HUES6 (cell line): Measurements from ENCODE around the gene RORB.

Source experiments
- H3K27ac ChIP-seq: 2 replicates; pipeline ENCODE4 v1.7.0; 2013; ENCODE audit warnings: low read depth, mild to moderate bottlenecking, low read length, inconsistent platforms
- H3K27me3 ChIP-seq: 2 replicates; pipeline ENCODE4 v1.6.1; 2013; ENCODE audit warnings: low read length; ENCODE audit not compliant: control insufficient read depth, insufficient read depth
- H3K36me3 ChIP-seq: 2 replicates; pipeline ENCODE4 v1.6.1; 2013; ENCODE audit warnings: low read length; ENCODE audit not compliant: control insufficient read depth, insufficient read depth
- H3K4me1 ChIP-seq: 2 replicates; pipeline ENCODE4 v1.6.1; 2013; ENCODE audit warnings: low read length; ENCODE audit not compliant: control insufficient read depth, insufficient read depth
- H3K4me3 ChIP-seq: 2 replicates; pipeline ENCODE4 v1.5.1; 2013; ENCODE audit warnings: low read depth, low read length
- H3K9ac ChIP-seq: one replicate; pipeline ENCODE4 v1.6.1; 2013; ENCODE audit warnings: mild to moderate bottlenecking, low read length
- H3K9me3 ChIP-seq: 2 replicates; pipeline ENCODE4 v1.6.1; 2013; ENCODE audit warnings: low read depth, low read length; ENCODE audit not compliant: control insufficient read depth, insufficient read depth

RORB gene

DNA sequence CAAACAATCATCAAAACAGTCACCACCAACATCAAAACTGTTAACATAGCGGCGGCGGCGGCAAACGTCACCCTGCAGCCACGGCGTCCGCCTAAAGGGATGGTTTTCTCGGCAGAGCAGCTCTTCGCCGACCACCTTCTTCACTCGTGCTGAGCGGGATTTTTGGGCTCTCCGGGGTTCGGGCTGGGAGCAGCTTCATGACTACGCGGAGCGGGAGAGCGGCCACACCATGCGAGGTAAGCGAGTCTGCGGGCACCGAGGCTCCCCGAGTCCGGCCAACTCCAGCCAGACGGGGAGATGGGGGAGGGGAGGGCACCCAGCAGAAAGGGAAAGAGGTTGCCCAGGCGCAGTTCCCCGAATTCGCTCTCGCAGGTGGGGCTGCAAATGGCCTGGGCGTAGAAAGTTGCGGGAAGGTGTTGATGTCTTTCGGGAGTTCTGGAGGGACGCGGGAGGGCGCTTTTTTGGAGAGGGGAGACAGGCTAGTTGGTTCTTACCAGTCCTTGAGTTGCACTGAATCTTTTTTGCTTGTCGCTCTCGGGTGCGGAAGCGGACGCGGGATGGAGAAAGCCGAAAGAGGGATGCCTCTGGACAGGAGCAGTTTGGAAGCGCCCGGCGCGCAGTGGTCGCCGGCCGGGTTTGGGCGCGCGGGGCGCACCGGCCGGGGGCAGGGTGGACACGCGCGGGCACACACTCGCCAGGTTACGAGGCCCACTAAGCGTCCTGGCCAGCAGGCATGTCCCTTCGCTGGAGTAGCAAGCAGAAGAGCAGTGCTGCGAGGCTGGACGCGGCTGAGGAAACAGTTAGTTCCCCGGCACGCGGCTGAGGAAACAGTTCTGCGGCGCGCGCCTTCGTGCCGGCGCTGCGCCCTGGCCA, 849 bp downstream of the RORB start:
- peak overlapping the region; percentile 83 for H3K4me3 ChIP-seq
- no peak overlapping the region for H3K27ac ChIP-seq
- peaks cover 68% of the 10 kb centered on the region for H3K27me3 ChIP-seq
- H3K4me1 ChIP-seq: peaks cover 35% of the 10 kb centered on the region
- H3K9ac ChIP-seq: peak overlapping the region; percentile 5
- no peaks in the 10 kb centered on the region for H3K9me3 ChIP-seq
- H3K36me3 ChIP-seq: no peaks in the 10 kb centered on the region

DNA sequence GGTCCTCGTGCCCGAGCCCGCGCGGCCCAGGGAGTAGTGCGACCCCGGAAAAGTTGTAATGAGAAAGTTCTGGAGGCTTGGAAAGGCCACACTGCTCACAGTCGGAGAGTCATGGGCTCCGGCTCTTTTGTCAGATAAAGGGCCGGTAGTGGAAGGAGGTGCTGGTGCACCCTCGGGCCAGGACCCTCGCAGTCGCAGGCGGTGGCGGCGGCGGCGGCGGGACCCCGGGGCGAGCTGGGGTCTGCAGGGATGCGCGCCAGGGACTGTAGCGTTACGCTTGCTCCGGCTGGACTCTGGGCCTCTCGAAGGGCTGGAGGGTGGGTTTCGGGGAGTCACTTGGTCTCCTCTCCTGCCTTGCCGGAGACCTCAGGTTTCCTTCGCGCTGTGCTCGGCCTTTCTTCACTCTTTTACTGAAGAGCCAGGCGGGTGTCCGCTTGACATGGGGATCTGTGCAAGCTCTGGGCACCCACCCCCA, 1.5 kb downstream of the RORB start:
- H3K4me1 ChIP-seq: peaks cover 32% of the 10 kb centered on the region
- H3K27me3 ChIP-seq: peaks cover 71% of the 10 kb centered on the region
- H3K9ac ChIP-seq: peak overlapping the region; percentile 5
- no peaks in the 10 kb centered on the region for H3K9me3 ChIP-seq
- H3K4me3 ChIP-seq: peak overlapping the region; percentile 83
- no peaks in the 10 kb centered on the region for H3K36me3 ChIP-seq
- H3K27ac ChIP-seq: no peak overlapping the region

DNA sequence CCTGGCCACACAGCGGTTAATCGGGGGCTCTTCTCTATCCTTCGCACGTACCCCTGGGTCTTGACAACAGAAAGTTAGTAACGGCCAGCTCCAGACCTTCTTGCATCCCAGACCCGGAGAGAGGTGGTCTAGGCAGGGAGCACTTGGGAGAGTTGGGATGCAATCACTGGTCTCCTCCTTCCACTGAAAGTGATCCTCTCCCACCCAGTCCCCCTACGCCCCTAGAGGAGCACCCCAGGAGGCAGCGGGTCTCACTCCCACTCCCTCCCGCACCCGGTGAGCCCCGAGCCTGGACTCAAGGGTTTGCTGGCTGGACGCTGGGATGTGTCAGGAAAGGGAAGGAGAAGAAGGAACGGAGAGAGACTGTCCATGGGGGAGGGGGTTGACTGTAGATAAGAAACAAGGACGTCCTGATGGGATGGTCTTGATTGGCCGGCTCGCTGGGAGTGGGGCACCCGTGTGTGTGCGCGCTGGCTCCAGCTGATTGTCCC, 2.0 kb downstream of the RORB start:
- H3K36me3 ChIP-seq: no peaks in the 10 kb centered on the region
- H3K9ac ChIP-seq: no peak overlapping the region
- H3K4me1 ChIP-seq: peaks cover 27% of the 10 kb centered on the region
- H3K27ac ChIP-seq: no peak overlapping the region
- H3K4me3 ChIP-seq: peak overlapping the region; percentile 83
- H3K9me3 ChIP-seq: no peaks in the 10 kb centered on the region
- H3K27me3 ChIP-seq: peaks cover 71% of the 10 kb centered on the region

DNA sequence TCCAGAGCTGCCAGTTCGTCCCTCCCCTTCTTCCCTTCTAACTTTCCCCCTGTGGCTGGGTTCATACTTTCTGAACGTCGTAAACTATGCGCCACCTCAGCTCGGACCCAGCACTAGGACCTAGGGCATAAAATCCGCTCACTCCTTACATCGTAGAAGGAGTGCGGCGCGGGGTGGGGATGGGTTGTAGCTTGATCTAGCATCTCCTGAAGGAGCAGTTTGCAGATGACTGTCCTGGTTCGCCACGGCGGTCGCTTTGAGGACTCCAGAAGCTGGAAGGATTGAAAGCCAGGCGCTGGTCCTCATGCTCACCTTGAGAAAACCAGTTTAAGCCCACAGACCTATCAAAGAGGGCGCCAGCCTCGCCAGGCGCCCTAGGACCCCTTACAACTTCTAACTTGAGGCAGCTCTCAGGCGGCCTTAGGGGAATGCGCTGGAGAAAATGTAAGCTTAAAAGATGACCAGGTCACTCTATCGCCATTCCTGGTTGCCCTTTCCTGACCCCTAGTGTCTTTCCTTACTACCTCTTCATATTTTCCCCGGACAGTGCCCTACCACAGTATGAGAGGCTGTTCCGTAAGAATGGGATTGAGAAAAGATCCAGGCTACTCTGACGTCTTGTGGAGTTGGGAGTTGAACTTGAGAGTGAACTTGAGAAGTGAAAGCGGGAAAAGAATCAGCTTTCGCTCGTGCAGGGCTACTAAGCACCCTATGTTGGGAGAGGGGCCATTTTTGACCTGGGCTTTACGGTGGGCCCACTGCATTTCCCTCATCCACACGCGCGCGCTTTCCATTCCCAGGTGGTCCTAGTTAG, 2.8 kb downstream of the RORB start:
- Histone ChIP-seq H3K36me3 (no peaks in the 10 kb centered on the region), H3K4me1 (peaks cover 21% of the 10 kb centered on the region), H3K27ac (no peak overlapping the region), H3K4me3 (peak overlapping the region; percentile 83), H3K9ac (no peak overlapping the region), H3K9me3 (no peaks in the 10 kb centered on the region), H3K27me3 (peaks cover 71% of the 10 kb centered on the region)

DNA sequence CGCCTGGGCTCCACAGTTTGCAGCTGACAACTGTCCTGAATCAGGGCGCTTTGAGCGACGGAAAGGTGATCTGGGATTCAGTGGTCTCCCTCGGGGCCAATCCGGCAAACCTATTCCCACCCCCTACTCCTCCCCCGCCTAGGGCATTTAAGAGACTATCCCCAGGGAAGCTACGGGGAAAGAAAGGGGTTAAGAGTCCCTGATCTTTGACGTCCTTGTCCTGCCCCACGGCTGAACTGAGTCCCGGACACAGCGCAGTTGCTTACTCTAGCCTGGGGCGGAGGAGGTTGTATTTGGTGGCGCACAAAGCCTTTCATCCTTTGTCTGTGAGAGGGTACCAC, 3.4 kb downstream of the RORB start:
- Histone ChIP-seq H3K4me1 (peaks cover 21% of the 10 kb centered on the region), H3K4me3 (peak overlapping the region; percentile 83), H3K9ac (no peak overlapping the region), H3K27me3 (peaks cover 70% of the 10 kb centered on the region), H3K36me3 (no peaks in the 10 kb centered on the region), H3K9me3 (no peaks in the 10 kb centered on the region), H3K27ac (no peak overlapping the region)

DNA sequence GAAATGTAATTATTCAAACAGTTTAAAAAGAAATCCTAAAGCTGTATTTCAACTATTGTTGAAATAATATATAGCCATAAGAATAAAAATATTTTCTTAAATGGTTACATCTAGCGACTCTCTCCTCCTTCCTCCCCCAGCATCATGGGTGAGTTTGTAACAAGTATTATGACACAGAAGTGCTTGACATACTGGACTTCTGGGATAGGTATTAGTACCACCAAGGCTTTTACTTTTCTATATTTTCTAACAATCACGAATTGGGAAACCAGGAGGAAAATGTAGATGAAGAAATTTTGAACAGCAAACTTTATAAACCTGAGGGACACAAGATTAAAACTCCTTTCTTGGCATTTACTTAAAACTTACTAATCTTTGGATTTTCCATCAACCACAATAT, 4.4 kb downstream of the RORB start:
- no peak overlapping the region for H3K9ac ChIP-seq
- no peaks in the 10 kb centered on the region for H3K36me3 ChIP-seq
- no peak overlapping the region for H3K27ac ChIP-seq
- peaks cover 59% of the 10 kb centered on the region for H3K27me3 ChIP-seq
- H3K4me3 ChIP-seq: no peak overlapping the region; the same call in 1 of the 2 replicates
- H3K9me3 ChIP-seq: no peaks in the 10 kb centered on the region
- peaks cover 15% of the 10 kb centered on the region for H3K4me1 ChIP-seq

DNA sequence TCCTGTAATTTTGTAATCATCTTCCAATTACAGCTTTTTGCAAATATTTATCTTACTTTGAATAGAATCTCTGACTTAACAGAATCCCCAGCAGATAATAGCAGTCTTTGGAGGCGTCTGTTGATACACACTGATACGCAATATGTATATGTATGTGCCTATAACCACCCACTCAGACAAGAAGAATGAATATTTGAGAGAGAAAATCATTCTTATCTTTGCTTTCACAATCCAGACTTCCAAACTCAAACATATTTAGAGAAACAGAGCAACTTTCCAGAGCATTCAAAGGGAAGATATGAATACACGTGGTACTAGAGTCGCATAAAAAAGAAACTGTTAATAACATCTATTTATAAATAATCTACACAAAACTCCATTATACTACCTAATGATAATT, 6.1 kb downstream of the RORB start:
- H3K4me3 ChIP-seq: no peak overlapping the region
- H3K4me1 ChIP-seq: peaks cover 15% of the 10 kb centered on the region
- no peak overlapping the region for H3K27ac ChIP-seq
- no peaks in the 10 kb centered on the region for H3K36me3 ChIP-seq
- no peak overlapping the region for H3K9ac ChIP-seq
- H3K27me3 ChIP-seq: peaks cover 45% of the 10 kb centered on the region
- H3K9me3 ChIP-seq: no peaks in the 10 kb centered on the region

DNA sequence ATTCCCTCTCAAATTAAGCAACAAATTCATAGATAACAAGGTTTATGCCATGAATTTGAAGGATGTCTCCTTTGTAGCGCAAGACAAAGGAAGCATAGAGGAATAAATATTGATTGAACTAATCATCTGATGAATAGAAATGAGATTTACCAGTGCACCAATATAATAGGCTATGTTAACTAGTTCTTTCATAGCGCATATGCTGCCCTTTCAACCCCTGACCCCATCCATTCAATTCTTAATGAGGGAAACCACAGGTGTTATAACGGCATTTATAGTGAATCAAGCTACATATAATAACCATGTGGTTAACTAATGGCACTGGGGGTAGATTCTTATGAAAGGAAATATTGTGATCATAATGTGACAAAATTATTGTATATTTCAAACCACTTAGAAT, 6.5 kb downstream of the RORB start:
- H3K4me3 ChIP-seq: no peak overlapping the region
- H3K36me3 ChIP-seq: no peaks in the 10 kb centered on the region
- no peak overlapping the region for H3K27ac ChIP-seq

DNA sequence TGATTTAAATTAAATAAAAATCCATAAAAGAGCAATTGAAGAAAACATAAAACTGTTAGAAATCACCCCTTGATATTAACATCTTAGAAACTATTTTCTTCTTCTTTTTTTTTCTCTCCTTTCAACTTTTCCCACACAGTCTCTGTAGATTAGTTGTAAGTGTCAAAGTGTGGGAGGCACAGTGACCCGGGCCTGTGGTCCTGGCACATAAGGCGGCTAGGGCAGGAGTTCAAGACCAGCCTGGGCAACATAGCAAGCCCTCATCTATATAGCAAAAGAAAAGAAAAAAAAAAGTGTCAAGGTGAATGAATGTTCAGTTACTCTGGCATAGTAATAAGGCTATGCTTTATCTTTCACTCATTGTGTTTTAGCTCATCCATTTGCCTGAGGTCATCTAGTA, 14.2 kb downstream of the RORB start:
- no peaks in the 10 kb centered on the region for H3K9me3 ChIP-seq
- H3K27me3 ChIP-seq: no peaks in the 10 kb centered on the region
- no peaks in the 10 kb centered on the region for H3K36me3 ChIP-seq
- H3K4me3 ChIP-seq: no peak overlapping the region
- H3K4me1 ChIP-seq: no peaks in the 10 kb centered on the region
- H3K9ac ChIP-seq: no peak overlapping the region
- no peak overlapping the region for H3K27ac ChIP-seq

More for the DNA sequence above, 6.5 kb downstream of the RORB start:
- peaks cover 15% of the 10 kb centered on the region for H3K4me1 ChIP-seq
- H3K27me3 ChIP-seq: peaks cover 41% of the 10 kb centered on the region
- H3K9me3 ChIP-seq: no peaks in the 10 kb centered on the region
- H3K9ac ChIP-seq: no peak overlapping the region

DNA sequence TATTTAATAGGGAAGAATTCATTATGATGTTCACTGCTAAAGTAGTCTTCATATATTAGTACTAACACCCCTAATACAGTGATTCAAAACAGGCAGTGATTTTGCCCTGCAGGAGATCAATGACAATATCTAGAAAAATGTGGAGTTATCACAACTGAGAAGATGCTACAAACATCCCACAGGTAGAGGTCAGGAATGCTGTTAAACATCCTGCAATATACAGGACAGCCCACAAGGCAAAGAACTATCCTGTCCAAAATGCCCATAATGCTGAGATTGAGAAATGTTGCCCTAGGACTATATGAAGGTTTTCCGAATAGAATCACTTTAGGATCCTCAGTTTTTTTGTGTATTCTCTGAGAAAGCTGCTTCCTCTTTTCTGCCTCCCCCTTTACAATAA, 15.3 kb downstream of the RORB start:
- Histone ChIP-seq H3K36me3 (no peaks in the 10 kb centered on the region), H3K4me1 (no peaks in the 10 kb centered on the region), H3K27ac (no peak overlapping the region), H3K9me3 (no peaks in the 10 kb centered on the region), H3K9ac (no peak overlapping the region), H3K4me3 (no peak overlapping the region), H3K27me3 (no peaks in the 10 kb centered on the region)

DNA sequence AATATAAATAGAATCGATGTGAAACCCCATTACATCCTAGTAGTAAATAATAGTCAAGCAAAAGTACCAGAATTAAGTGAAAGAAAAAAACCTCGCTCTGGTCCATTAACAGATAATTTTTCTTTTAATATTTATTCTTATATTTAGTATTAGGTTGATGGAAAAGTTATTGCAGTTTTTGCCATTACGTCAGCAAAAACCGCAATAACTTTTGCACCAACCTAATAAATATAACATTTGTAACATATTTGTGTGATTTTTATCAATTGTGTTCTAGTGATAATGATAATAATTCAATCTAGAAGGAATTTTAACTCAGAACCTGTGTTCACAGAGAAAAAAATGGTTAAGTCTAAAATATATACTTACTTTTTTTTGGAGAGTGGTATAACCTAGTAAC, 16.1 kb downstream of the RORB start:
- H3K36me3 ChIP-seq: no peaks in the 10 kb centered on the region
- no peak overlapping the region for H3K27ac ChIP-seq
- no peak overlapping the region for H3K9ac ChIP-seq
- no peak overlapping the region for H3K4me3 ChIP-seq
- no peaks in the 10 kb centered on the region for H3K27me3 ChIP-seq
- H3K9me3 ChIP-seq: no peaks in the 10 kb centered on the region
- no peaks in the 10 kb centered on the region for H3K4me1 ChIP-seq
